PFSK-1 (cell line): ENCODE results near the gene STX10.

Experiments used
- FOXP2 ChIP-seq: optimal IDR thresholded peaks from 2 replicates; pipeline ENCODE3; 2011; ENCODE audit warnings: borderline replicate concordance, control low read depth, inconsistent platforms; ENCODE audit not compliant: insufficient read depth; ENCODE audit errors: extremely low read length, extremely low read depth
- POLR2AphosphoS5 ChIP-seq: IDR thresholded peaks from 2 replicates; pipeline ENCODE4 v1.6.1; 2012; ENCODE audit warnings: low read depth, mild to moderate bottlenecking, control low read depth, low read length, moderate library complexity
- REST ChIP-seq, 2 experiments: IDR thresholded peaks; 2 replicates each; pipeline versions ENCODE4 v1.6.1 to v1.8.0; 2011 to 2012; ENCODE audit warnings: low read depth in 2 of 2, low read length in 2 of 2, control low read depth in 1 of 2, inconsistent platforms in 1 of 2, mild to moderate bottlenecking in 1 of 2, moderate library complexity in 1 of 2; ENCODE audit not compliant: insufficient read depth in 1 of 2
- SIN3A ChIP-seq: IDR thresholded peaks from 2 replicates; pipeline ENCODE4 v1.6.1; 2012; ENCODE audit warnings: mild to moderate bottlenecking, low read length, moderate library complexity, borderline replicate concordance; ENCODE audit not compliant: insufficient read depth
- TAF1 ChIP-seq: IDR thresholded peaks from 2 replicates; pipeline ENCODE4 v1.6.1; 2012; ENCODE audit warnings: low read length, control low read depth, borderline replicate concordance; ENCODE audit not compliant: insufficient read depth

STX10 gene

DNA sequence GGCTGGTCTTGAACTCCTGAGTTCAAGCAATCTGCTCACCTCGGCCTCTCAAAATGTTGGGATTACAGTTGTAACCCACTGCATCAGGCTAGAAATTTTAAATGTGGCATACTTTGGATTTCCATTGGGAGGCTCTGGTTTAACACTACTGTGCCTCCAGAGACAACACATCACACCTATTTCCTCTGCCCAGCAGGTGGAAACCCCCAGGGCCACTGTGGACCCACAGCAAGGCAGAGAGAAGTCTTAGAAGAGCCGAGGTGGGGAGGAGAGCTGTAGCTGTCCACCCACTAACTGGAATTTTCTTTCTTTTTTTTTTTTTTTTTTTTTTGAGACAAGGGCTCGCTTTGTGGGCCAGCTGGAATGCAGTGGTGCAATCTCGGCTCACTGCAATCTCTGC lies 39.4 kb upstream of the STX10 start:
- TF ChIP-seq POLR2AphosphoS5: no peak
- TF ChIP-seq FOXP2: no peak

- TF ChIP-seq POLR2AphosphoS5 (no peak), FOXP2 (no peak)
These were observed 37.2 kb upstream of the STX10 start for GRCh38 chr19:13187419-13187818.

DNA sequence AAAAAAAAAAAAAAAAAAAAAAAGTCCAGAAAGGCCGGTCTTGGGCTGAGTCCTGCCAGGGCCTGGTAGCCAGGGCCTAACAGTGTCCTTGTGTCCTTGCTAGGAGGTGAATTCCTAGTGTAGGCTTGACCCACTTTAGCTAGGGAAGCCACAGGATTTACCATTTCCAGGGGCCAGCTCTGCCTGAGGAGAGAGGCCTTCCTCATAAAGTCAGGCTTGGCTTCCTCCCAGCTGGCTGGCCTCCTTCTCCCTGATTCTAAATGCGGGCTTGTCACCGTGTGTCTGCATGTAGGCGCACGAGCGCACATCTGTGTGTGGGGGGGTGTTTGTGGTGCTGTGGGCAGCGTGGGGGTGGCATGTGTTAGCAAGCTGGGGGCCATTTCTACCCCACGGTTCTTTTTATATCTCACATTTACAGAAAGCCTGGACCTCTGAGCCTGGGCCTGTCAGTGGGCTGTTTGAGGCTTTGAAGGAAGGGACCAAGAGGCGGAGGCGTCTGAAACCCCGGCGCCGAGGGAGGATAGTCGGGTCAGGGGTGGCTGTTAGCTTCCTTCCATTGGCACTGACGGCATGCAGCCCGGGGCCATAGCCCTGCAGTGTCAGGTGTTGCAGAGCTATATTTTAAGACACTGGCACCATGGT lies 31.7 kb upstream of the STX10 start:
- TF ChIP-seq SIN3A: 0 out of 2 replicates have a peak, but pooled peaks have one; percentile 29
- 0 out of 4 replicates have a peak, but pooled peaks of 1 of the 2 experiments have one; percentile 13 for TF ChIP-seq REST (IDR thresholded peaks at IDR 0.05; ENCODE audit: insufficient read depth in 1 of 2, low read depth in 2 of 2, low read length in 2 of 2)
- 0 out of 2 replicates have a peak, but pooled peaks have one; percentile 35 for TF ChIP-seq POLR2AphosphoS5
- TF ChIP-seq FOXP2: no peak

GRCh38 chr19:13176345-13176744 lies 26.2 kb upstream of the STX10 start:
- TF ChIP-seq SIN3A (no peak), TAF1 (no peak), REST (IDR thresholded peaks at IDR 0.05; ENCODE audit: insufficient read depth in 1 of 2, low read depth in 2 of 2, low read length in 2 of 2) (no peak), POLR2AphosphoS5 (no peak), FOXP2 (no peak)

GRCh38 chr19:13173139-13173737 lies 23.1 kb upstream of the STX10 start:
- TF ChIP-seq FOXP2: no peak
- no peak for TF ChIP-seq SIN3A
- no peak for TF ChIP-seq TAF1
- no peak for TF ChIP-seq POLR2AphosphoS5
- TF ChIP-seq REST (IDR thresholded peaks at IDR 0.05; ENCODE audit: insufficient read depth in 1 of 2, low read depth in 2 of 2, low read length in 2 of 2): no peak

DNA sequence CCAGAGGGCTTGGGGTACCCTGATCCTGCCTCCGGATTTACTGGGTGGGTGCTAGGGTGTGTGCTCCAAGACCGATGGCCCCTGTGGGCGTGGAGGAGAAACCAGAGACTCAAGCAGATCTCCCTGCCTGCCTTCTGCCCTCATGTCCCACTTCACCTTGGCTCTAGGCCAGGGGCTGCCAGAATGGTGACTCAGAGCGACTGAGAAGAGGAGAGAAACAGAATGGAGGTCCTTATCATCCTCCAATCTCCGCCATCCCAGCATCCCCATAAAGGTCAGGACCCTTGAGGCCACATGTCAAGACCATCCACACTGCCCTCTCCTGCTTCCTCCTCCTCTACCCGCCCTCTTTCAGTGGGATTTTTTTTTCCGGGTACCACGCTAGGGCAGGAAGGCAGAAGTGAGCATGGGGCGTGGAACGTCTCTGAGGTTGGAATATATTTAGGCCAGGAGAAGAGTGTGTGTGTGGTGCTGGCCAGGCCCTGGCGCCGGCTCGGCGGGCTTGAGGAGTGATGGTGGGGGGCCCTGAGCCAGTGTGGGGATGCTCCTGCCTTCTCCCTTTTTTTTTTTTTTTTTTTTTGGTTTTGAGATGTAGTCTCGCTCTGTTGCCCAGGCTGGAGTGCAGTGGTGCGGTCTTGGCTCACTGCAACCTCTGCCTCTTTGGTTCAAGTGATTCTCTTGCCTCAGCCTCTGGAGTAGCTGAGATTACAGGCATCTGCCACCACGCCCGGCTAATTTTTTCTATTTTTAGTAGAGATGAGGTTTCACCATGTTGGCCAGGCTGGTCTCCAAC lies 22.4 kb upstream of the STX10 start:
- TF ChIP-seq FOXP2 (peak; percentile 69), REST (IDR thresholded peaks at IDR 0.05; ENCODE audit: insufficient read depth in 1 of 2, low read depth in 2 of 2, low read length in 2 of 2) (no peak), SIN3A (0 out of 2 replicates have a peak, but pooled peaks have one; percentile 18), TAF1 (no peak)
